Erythroblast (primary cell): ENCODE measurements around the gene UCN2.

Source experiments
- GATA1 ChIP-seq: IDR thresholded peaks from 2 replicates; pipeline ENCODE4 v1.6.1; 2011; ENCODE audit warnings: low read depth, mild to moderate bottlenecking, control low read depth, low read length, moderate library complexity
- POLR2A ChIP-seq: IDR thresholded peaks from 2 replicates; pipeline ENCODE4 v1.6.1; 2011; ENCODE audit warnings: mild to moderate bottlenecking, low read length

DNA sequence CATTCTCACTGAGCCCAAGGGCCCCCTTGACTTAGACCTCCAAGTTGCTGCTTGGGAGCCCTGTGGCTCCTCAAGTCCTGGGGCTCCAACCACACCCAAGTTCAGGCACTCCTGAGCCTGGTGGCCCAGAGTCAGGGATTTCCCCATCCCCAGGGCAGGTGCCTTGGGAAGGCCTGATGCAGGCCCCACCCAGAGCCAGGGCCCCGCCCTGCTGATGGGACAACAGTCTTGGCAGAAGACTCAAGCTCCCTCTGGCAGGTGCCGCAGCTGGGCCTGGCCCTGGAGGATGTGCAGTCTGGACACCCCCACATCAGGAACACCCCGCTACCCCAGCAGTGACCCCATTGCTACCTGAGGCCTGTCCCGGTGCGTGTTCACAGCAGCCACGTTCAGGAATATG lies 41.9 kb downstream of the UCN2 start:
- TF ChIP-seq POLR2A (no peak), GATA1 (no peak)
